ENCODE measurements around the gene RBFOX2. TPM values are rescaled to one million over a fixed set of nuclear protein-coding genes. Genes with fewer than 3 reads are reported as not detected.
A peak's percentile ranks its signal among the peaks of the same experiment; 100 is the strongest.
"Not testable (repeated sequence)": the region's sequence is repeated elsewhere in the genome, so short reads cannot be mapped to it uniquely, and the experiment has no call there.

The RBFOX2 gene
- total RNA-seq, 1 experiment from 2014 or later: 147 TPM

GRCh38 chr22:36008131-36008530 lies 20.5 kb downstream of the RBFOX2 start:
- H3K27me3 ChIP-seq: no peaks in the 10 kb centered on the region
- no peak overlapping the region for H3K27ac ChIP-seq

DNA sequence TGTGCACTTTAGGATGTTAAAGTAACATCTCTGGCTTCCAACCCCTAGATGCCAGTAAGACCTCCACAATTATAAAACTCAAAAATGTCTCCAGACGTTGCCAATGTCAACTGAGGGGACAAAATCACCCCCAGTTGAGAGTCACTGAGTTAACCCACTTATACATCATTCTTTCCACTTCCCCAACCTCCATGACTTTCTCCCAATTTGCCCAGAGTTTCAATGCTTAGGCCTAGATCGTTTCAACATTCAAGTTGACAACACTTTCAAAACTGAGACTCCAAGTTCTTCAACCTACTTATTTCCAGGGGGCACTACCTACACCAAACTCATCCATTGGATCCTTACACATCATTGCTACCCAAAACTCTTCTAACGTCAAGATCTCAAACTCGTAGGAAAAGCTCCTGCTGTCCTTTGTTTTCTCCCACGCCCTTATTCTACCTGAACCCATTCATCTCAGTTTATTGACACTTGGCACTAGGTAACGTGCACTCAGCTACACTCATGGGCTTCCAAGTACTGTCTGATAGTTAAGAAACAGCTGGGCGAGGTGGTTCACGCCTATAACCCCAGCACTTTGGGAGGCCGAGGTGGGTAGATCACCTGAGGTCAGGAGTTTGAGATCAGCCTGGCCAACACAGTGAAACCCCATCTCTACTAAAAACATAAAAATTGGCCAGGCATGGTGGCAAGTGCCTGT lies 24.5 kb downstream of the RBFOX2 start:
- no peak overlapping the region for H3K27ac ChIP-seq
- DNase-seq: no peak
- no peak overlapping the region for H3K4me3 ChIP-seq
- no peaks in the 10 kb centered on the region for H3K27me3 ChIP-seq
- H3K9me3 ChIP-seq (replicated peaks): no peaks in the 10 kb centered on the region
- peaks cover 5% of the 10 kb centered on the region; the same call in 1 of the 2 replicates for H3K4me1 ChIP-seq
- H3K36me3 ChIP-seq: no peaks in the 10 kb centered on the region

More at GRCh38 chr22:36008131-36008530, 20.5 kb downstream of the RBFOX2 start:
- H3K4me3 ChIP-seq: no peak overlapping the region
- H3K36me3 ChIP-seq: no peaks in the 10 kb centered on the region
- no peak for DNase-seq
- no peaks in the 10 kb centered on the region for H3K9me3 ChIP-seq (replicated peaks)
- peaks cover 30% of the 10 kb centered on the region for H3K4me1 ChIP-seq

DNA sequence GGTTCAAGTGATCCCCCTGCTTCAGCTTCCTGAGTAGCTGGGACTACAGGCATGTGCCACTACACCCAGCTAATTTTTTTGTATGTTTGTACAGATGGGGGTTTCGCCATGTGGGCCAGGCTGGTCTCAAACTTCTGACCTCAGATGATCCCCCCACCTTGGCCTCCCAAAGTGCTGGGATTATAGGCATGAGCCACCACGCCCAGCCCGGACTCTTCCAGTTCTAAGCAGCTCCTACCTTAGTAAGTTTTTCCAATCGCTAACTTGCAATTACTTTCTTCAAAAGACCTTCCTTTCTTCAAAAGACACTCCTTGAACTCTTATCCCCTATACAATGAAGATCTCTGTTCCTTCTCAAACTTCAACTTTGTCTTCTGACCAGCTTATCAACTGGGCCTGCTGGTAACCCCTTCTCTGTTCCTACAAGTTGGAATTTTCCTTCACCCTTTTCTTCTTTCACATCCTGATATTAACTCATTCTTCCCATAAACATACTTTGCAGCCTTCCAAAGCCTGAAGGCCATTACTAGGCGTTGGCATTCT lies 25.8 kb downstream of the RBFOX2 start:
- Histone ChIP-seq H3K36me3 (no peaks in the 10 kb centered on the region), H3K9me3 (replicated peaks) (no peaks in the 10 kb centered on the region), H3K27me3 (no peaks in the 10 kb centered on the region), H3K4me3 (no peak overlapping the region), H3K4me1 (0 out of 2 replicates have a peak, but pooled peaks cover 5% of the 10 kb centered on the region), H3K27ac (no peak overlapping the region)
- no peak for DNase-seq

DNA sequence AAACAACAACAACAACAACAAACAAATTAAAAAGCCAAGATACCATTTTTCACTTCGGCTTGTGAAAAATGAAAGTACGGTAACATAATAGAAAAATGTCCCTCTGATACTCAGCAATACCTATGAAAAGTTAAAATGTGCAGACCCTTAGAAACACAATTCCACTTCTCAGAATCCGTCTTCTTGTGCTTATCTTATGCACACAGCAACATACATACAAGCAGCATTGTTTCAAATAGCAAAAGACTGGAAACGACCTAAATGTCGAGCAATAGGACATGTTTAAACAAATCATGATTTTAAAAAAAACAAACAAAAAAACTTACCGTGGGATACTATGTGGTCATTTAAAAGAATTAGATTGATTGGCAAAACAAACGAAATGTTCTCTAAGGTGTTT lies 26.5 kb downstream of the RBFOX2 start:
- Histone ChIP-seq H3K4me3 (no peak overlapping the region), H3K27me3 (no peaks in the 10 kb centered on the region), H3K4me1 (peaks cover 9% of the 10 kb centered on the region), H3K27ac (no peak overlapping the region), H3K36me3 (no peaks in the 10 kb centered on the region), H3K9me3 (replicated peaks) (no peaks in the 10 kb centered on the region)
- no peak for DNase-seq

- no peak overlapping the region for H3K4me3 ChIP-seq
- H3K4me1 ChIP-seq: peaks cover 33% of the 10 kb centered on the region
- no peaks in the 10 kb centered on the region for H3K9me3 ChIP-seq (replicated peaks)
- H3K27me3 ChIP-seq: no peaks in the 10 kb centered on the region
- peak in 1 of 2 experiments; percentile 51 for DNase-seq
- no peaks in the 10 kb centered on the region for H3K36me3 ChIP-seq
- peak overlapping the region; percentile 9 for H3K27ac ChIP-seq
Observed at GRCh38 chr22:35998748-35999147, 29.9 kb downstream of the RBFOX2 start.

DNA sequence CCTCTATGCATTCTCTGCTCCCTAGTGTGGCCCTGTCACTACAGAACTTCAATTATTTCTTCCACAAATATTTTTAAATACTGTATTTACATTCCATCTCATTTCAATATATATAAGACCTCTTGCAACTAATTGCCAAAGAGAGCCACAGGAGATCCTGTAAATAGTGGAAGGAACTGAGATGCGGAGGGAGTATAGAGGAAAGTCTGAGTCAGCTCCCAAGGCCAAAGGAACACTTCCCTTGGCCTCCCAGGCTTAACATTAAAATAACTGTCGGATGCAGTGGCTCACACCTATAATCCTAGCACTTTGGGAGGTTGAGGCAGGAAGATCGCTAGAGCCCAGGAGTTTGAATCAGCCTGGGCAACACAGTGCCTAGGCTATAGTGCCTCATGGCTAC lies 31.2 kb downstream of the RBFOX2 start:
- no peak for DNase-seq
- peaks cover 33% of the 10 kb centered on the region for H3K4me1 ChIP-seq
- H3K4me3 ChIP-seq: no peak overlapping the region
- H3K27ac ChIP-seq: no peak overlapping the region; the same call in 1 of the 2 replicates
- H3K36me3 ChIP-seq: 0 out of 2 replicates have a peak, but pooled peaks cover 2% of the 10 kb centered on the region
- no peaks in the 10 kb centered on the region for H3K9me3 ChIP-seq (replicated peaks)
- H3K27me3 ChIP-seq: no peaks in the 10 kb centered on the region

- peaks cover 33% of the 10 kb centered on the region for H3K4me1 ChIP-seq
- H3K4me3 ChIP-seq: no peak overlapping the region
- H3K27ac ChIP-seq: peak overlapping the region; percentile 98
- peaks cover 2% of the 10 kb centered on the region; the same call in 1 of the 2 replicates for H3K36me3 ChIP-seq
- no peaks in the 10 kb centered on the region for H3K27me3 ChIP-seq
- DNase-seq: no peak
- no peaks in the 10 kb centered on the region for H3K9me3 ChIP-seq (replicated peaks)
Observed at GRCh38 chr22:35996596-35996995, 32.0 kb downstream of the RBFOX2 start.

DNA sequence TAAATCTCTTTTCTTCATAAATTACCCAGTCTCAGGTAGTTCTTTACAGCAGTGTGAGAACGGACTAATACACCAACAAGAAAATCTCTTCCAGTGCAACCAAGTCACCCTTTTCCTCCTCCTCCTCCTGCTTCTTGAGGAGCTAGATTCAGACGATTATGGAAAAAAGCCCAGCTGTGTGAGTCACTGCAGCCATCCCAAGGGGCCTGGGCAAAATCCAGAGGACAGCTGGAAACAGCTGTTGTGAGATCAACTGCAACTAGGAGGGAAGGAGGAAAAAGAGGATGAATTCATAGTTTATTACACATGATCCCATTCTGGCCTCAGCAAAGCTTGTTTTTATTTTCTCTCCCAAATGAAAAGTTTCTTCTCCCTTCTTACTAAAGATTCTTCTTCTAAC lies 32.9 kb downstream of the RBFOX2 start:
- H3K9me3 ChIP-seq (replicated peaks): no peaks in the 10 kb centered on the region
- H3K27ac ChIP-seq: peak overlapping the region; percentile 98
- no peaks in the 10 kb centered on the region for H3K27me3 ChIP-seq
- DNase-seq: peak; percentile 88 to 95
- H3K36me3 ChIP-seq: peaks cover 2% of the 10 kb centered on the region; the same call in 1 of the 2 replicates
- peak overlapping the region; percentile 43 for H3K4me3 ChIP-seq
- peaks cover 32% of the 10 kb centered on the region for H3K4me1 ChIP-seq

- peak; percentile 82 to 91 for DNase-seq
- peak overlapping the region; percentile 43 for H3K4me3 ChIP-seq
- no peaks in the 10 kb centered on the region for H3K9me3 ChIP-seq (replicated peaks)
- no peaks in the 10 kb centered on the region for H3K27me3 ChIP-seq
- H3K27ac ChIP-seq: peak overlapping the region; percentile 98
- peaks cover 30% of the 10 kb centered on the region for H3K4me1 ChIP-seq
- H3K36me3 ChIP-seq: peaks cover 2% of the 10 kb centered on the region; the same call in 1 of the 2 replicates
Observed at GRCh38 chr22:35995348-35995747, 33.3 kb downstream of the RBFOX2 start.

- H3K27me3 ChIP-seq; DNase-seq; H3K36me3 ChIP-seq; H3K4me3 ChIP-seq; H3K9me3 ChIP-seq (replicated peaks); H3K27ac ChIP-seq: not testable (repeated sequence)
- H3K4me1 ChIP-seq: peaks cover 30% of the 10 kb centered on the region
Observed at GRCh38 chr22:35993727-35994126, 34.9 kb downstream of the RBFOX2 start.

DNA sequence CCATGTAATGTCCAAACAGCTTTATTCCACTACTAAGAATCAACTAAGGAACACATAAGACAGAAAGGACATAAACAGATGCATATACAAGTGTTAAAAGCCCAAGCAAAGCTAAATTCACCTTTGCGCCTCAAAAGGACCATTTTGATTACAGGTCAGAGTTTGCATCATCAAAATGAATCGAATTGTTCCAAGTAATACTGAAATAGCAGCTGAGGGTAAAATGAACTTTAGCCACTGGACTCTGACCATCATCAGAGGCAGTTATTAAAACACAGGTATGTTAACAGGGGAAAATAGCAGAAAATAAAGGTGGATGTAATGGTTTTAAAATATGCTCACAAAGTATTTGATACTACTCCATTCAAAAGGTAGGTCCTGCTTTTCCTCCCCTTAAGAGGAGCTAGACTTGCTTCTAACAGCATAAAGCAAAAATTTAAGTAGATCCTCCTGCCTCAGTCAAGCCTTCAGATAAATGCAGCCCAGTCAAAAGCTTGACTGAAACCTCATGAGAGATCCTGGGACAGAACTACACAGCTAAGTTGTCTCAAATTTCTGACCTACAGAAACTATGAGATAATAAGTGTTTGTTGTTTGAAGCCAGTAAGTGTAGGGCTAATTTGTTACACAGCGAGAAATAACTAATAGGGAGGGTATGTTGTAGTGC lies 35.4 kb downstream of the RBFOX2 start:
- Histone ChIP-seq H3K4me3 (no peak overlapping the region), H3K27ac (no peak overlapping the region), H3K27me3 (no peaks in the 10 kb centered on the region), H3K36me3 (peaks cover 2% of the 10 kb centered on the region; the same call in 1 of the 2 replicates), H3K4me1 (peaks cover 28% of the 10 kb centered on the region), H3K9me3 (replicated peaks) (no peaks in the 10 kb centered on the region)
- no peak for DNase-seq

DNA sequence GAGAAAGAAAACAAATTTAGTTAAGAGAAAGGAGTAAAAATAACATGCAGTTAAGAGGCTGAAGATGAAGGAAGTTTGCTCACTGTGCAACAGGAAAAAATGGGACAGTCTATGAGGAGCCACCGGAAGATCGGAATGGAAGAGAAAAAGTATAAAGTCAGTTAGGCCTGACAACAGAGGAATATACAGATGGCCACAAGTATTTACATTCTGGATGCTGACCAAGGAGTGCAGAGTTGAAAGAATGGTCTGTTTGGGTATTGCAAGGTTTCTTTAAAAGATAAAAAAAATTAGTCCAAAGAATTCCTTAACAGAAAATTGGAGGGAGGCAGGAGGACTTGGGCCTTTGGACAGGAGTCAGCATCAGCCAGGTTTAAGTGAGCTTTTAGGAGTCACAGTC lies 37.5 kb downstream of the RBFOX2 start:
- peaks cover 2% of the 10 kb centered on the region; the same call in 1 of the 2 replicates for H3K36me3 ChIP-seq
- no peak overlapping the region for H3K4me3 ChIP-seq
- H3K27me3 ChIP-seq: no peaks in the 10 kb centered on the region
- no peaks in the 10 kb centered on the region for H3K9me3 ChIP-seq (replicated peaks)
- no peak overlapping the region for H3K27ac ChIP-seq
- H3K4me1 ChIP-seq: peaks cover 14% of the 10 kb centered on the region
- no peak for DNase-seq

GRCh38 chr22:35988030-35988429 lies 40.6 kb downstream of the RBFOX2 start:
- peaks cover 2% of the 10 kb centered on the region; the same call in 1 of the 2 replicates for H3K36me3 ChIP-seq

GRCh38 chr22:35987487-35987886 lies 41.1 kb downstream of the RBFOX2 start:
- no peak for DNase-seq
- Histone ChIP-seq H3K9me3 (replicated peaks) (no peaks in the 10 kb centered on the region), H3K4me1 (no peaks in the 10 kb centered on the region), H3K27ac (no peak overlapping the region), H3K4me3 (no peak overlapping the region), H3K27me3 (no peaks in the 10 kb centered on the region), H3K36me3 (peaks cover under 1% of the 10 kb centered on the region; the same call in 1 of the 2 replicates)

More at GRCh38 chr22:35988030-35988429, 40.6 kb downstream of the RBFOX2 start:
- DNase-seq: no peak
- no peak overlapping the region for H3K27ac ChIP-seq
- H3K27me3 ChIP-seq: no peaks in the 10 kb centered on the region
- no peak overlapping the region for H3K4me3 ChIP-seq
- H3K4me1 ChIP-seq: no peaks in the 10 kb centered on the region
- no peaks in the 10 kb centered on the region for H3K9me3 ChIP-seq (replicated peaks)

GRCh38 chr22:35986088-35986487 lies 42.5 kb downstream of the RBFOX2 start:
- Histone ChIP-seq H3K4me1 (no peaks in the 10 kb centered on the region), H3K36me3 (no peaks in the 10 kb centered on the region; the same call in 1 of the 2 replicates), H3K27me3 (no peaks in the 10 kb centered on the region), H3K27ac (no peak overlapping the region), H3K9me3 (replicated peaks) (no peaks in the 10 kb centered on the region), H3K4me3 (no peak overlapping the region)
- DNase-seq: no peak

Measured in SJCRH30 (cell line).